Measurements from ENCODE around the gene SVEP1.

The SVEP1 gene

DNA sequence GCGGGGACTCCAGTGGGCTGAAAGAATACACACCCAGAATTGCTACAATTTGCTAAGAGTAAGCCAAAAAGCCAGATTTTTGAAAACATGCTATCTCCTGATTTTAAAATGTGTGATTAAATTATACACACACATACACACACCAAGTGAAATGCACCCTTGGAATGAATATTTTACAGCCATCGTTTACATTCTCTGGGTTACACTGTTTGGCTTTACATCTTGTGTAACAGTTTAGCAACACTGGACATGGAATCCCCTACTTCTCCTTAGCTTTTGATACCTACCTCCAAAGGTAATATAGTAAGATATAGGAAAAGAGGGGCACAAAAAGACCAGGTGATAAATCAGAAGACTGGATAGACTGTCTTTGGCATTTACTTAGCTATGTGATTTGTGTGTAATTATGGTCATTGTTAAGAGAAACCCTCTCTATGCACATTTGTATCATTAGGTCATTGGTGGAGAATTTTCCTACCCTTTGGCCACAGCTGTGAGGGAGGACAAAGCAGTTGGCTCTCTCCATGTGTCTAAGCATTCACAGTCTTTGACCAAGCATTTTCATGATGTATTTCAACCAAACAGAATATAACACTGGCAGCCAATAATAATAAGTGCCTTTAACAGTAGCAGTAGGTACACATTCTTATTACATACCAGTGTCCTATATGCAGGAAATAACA, 7.6 kb downstream of the SVEP1 start:
- no peaks in the 10 kb centered on the region for H4K20me1 ChIP-seq (ENCODE audit: low read depth, low read length)
- no peaks in the 10 kb centered on the region for H3K9me2 ChIP-seq (replicated peaks; ENCODE audit: insufficient read depth, low read length)
- H3K4me2 ChIP-seq (ENCODE audit: low read depth, low read length, poor library complexity, severe bottlenecking), result no peak overlapping the region
- no peaks in the 10 kb centered on the region for H3K27me3 ChIP-seq (ENCODE audit: low read length)
- no peak overlapping the region for H3K9ac ChIP-seq (ENCODE audit: low read length)
- TF ChIP-seq, protein P1, sequence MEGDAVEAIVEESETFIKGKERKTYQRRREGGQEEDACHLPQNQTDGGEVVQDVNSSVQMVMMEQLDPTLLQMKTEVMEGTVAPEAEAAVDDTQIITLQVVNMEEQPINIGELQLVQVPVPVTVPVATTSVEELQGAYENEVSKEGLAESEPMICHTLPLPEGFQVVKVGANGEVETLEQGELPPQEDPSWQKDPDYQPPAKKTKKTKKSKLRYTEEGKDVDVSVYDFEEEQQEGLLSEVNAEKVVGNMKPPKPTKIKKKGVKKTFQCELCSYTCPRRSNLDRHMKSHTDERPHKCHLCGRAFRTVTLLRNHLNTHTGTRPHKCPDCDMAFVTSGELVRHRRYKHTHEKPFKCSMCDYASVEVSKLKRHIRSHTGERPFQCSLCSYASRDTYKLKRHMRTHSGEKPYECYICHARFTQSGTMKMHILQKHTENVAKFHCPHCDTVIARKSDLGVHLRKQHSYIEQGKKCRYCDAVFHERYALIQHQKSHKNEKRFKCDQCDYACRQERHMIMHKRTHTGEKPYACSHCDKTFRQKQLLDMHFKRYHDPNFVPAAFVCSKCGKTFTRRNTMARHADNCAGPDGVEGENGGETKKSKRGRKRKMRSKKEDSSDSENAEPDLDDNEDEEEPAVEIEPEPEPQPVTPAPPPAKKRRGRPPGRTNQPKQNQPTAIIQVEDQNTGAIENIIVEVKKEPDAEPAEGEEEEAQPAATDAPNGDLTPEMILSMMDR (IDR thresholded peaks at IDR 0.05; ENCODE audit: insufficient read depth, low read length, poor library complexity, severe bottlenecking), result no peak
- no peak for TF ChIP-seq EZH2phosphoT487 (conservative IDR thresholded peaks at IDR 0.05; ENCODE audit: low read length)
- H3K9me3 ChIP-seq (ENCODE audit: insufficient read depth, low read length), result no peaks in the 10 kb centered on the region
- H3K36me3 ChIP-seq (ENCODE audit: low read length), result no peaks in the 10 kb centered on the region
- H3F3A ChIP-seq (ENCODE audit: insufficient read depth), result no peaks in the 10 kb centered on the region
- no peaks in the 10 kb centered on the region for H3K79me2 ChIP-seq (ENCODE audit: insufficient read depth, low read length)
- H2AFZ ChIP-seq (ENCODE audit: low read depth, low read length, severe bottlenecking), result no peak overlapping the region
- no peak overlapping the region for H3K27ac ChIP-seq (ENCODE audit: low read depth, low read length)
- H3K4me3 ChIP-seq (ENCODE audit: insufficient read depth, low read length, poor library complexity, severe bottlenecking), result no peak overlapping the region

DNA sequence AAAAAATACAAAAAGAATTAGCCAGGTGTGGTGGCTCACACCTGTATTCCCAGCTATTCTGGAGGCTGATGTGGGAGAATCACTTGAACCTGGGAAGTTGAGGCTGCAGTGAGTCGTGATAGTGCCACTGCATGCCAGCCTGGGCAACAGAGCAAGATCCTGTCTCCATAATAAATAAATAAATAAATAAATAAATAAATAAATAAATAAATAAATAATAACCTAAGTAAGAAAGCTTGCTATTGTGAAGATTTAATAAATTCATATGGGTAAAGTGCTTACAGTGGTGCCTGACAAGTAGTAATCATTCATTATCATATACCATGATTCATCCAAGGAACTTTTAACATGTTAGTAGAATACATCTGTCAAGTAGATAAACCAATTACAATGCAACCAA, 13.4 kb downstream of the SVEP1 start:
- Histone ChIP-seq H3K9me2 (replicated peaks; ENCODE audit: insufficient read depth, low read length) (no peaks in the 10 kb centered on the region), H3K79me2 (ENCODE audit: insufficient read depth, low read length) (no peaks in the 10 kb centered on the region), H3K4me2 (ENCODE audit: low read depth, low read length, poor library complexity, severe bottlenecking) (no peak overlapping the region), H2AFZ (ENCODE audit: low read depth, low read length, severe bottlenecking) (no peak overlapping the region), H3K4me3 (ENCODE audit: insufficient read depth, low read length, poor library complexity, severe bottlenecking) (no peak overlapping the region), H4K20me1 (ENCODE audit: low read depth, low read length) (no peaks in the 10 kb centered on the region), H3K9ac (ENCODE audit: low read length) (no peak overlapping the region), H3K27ac (ENCODE audit: low read depth, low read length) (no peak overlapping the region), H3F3A (ENCODE audit: insufficient read depth) (no peaks in the 10 kb centered on the region), H3K9me3 (ENCODE audit: insufficient read depth, low read length) (no peaks in the 10 kb centered on the region), H3K36me3 (ENCODE audit: low read length) (no peaks in the 10 kb centered on the region), H3K27me3 (ENCODE audit: low read length) (no peaks in the 10 kb centered on the region)
- TF ChIP-seq, protein P1 (IDR thresholded peaks at IDR 0.05; ENCODE audit: insufficient read depth, low read length, poor library complexity, severe bottlenecking), result no peak
- TF ChIP-seq EZH2phosphoT487 (conservative IDR thresholded peaks at IDR 0.05; ENCODE audit: low read length), result no peak

DNA sequence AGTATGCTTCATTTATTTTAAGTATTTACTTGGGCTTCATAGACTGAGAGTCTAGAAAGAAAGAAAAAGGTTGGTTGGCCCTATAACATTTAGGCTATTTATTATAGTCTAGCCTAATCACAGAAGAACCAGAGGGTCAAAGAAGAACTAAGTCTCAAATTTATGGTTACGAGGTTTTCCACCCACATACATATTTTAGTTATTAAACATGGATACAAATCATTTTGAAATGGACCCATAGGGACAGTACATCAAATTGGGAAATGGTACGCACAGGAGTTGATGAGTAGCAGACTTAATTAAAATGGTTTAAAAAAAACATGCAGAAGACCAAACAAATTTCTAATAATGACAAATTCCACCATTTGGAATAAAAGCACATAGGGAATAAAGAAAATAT, 17.7 kb downstream of the SVEP1 start:
- Histone ChIP-seq H4K20me1 (ENCODE audit: low read depth, low read length) (no peaks in the 10 kb centered on the region), H3K9me2 (replicated peaks; ENCODE audit: insufficient read depth, low read length) (no peaks in the 10 kb centered on the region), H3K9me3 (ENCODE audit: insufficient read depth, low read length) (no peaks in the 10 kb centered on the region), H3K9ac (ENCODE audit: low read length) (no peak overlapping the region), H3K4me2 (ENCODE audit: low read depth, low read length, poor library complexity, severe bottlenecking) (no peak overlapping the region), H3K27me3 (ENCODE audit: low read length) (no peaks in the 10 kb centered on the region), H2AFZ (ENCODE audit: low read depth, low read length, severe bottlenecking) (no peak overlapping the region), H3F3A (ENCODE audit: insufficient read depth) (no peaks in the 10 kb centered on the region), H3K27ac (ENCODE audit: low read depth, low read length) (no peak overlapping the region), H3K4me3 (ENCODE audit: insufficient read depth, low read length, poor library complexity, severe bottlenecking) (no peak overlapping the region), H3K79me2 (ENCODE audit: insufficient read depth, low read length) (no peaks in the 10 kb centered on the region), H3K36me3 (ENCODE audit: low read length) (no peaks in the 10 kb centered on the region)
- no peak for TF ChIP-seq EZH2phosphoT487 (conservative IDR thresholded peaks at IDR 0.05; ENCODE audit: low read length)
- TF ChIP-seq, protein P1 (IDR thresholded peaks at IDR 0.05; ENCODE audit: insufficient read depth, low read length, poor library complexity, severe bottlenecking), result no peak
